Effector memory CD4-positive, alpha-beta T cell (primary cell): ENCODE data around the gene CPLANE2.
"Not testable (repeated sequence)": the region's sequence is repeated elsewhere in the genome, so short reads cannot be mapped to it uniquely, and the experiment has no call there.

ENCODE experiments used
- DNase-seq, 3 donors: peaks; one replicate each; pipeline ENCODE4 v3.0.0-alpha.2; 2020
- H3K27ac ChIP-seq: 2 replicates; pipeline ENCODE4 v1.7.0; 2013; ENCODE audit warnings: mild to moderate bottlenecking, low read length, moderate library complexity; ENCODE audit not compliant: insufficient read depth, poor library complexity, severe bottlenecking
- H3K27me3 ChIP-seq: replicated peaks from 2 replicates; pipeline ENCODE4 v1.7.0; 2013; ENCODE audit warnings: mild to moderate bottlenecking, low read length; ENCODE audit not compliant: insufficient read depth, control insufficient read depth, poor library complexity, severe bottlenecking
- H3K36me3 ChIP-seq: 2 replicates; pipeline ENCODE4 v1.7.0; 2013; ENCODE audit warnings: mild to moderate bottlenecking, low read length, moderate library complexity; ENCODE audit not compliant: control insufficient read depth, insufficient read depth
- H3K4me1 ChIP-seq: 2 replicates; pipeline ENCODE4 v1.7.0; 2013; ENCODE audit warnings: low read length, mild to moderate bottlenecking; ENCODE audit not compliant: control insufficient read depth, insufficient read depth, poor library complexity, severe bottlenecking
- H3K4me3 ChIP-seq: 2 replicates; pipeline ENCODE4 v1.7.0; 2013; ENCODE audit warnings: low read length, low read depth, mild to moderate bottlenecking; ENCODE audit not compliant: insufficient read depth, poor library complexity, severe bottlenecking
- H3K9me3 ChIP-seq: 2 replicates; pipeline ENCODE4 v1.7.0; 2013; ENCODE audit warnings: mild to moderate bottlenecking, low read length, moderate library complexity; ENCODE audit not compliant: control insufficient read depth

CPLANE2 gene

DNA sequence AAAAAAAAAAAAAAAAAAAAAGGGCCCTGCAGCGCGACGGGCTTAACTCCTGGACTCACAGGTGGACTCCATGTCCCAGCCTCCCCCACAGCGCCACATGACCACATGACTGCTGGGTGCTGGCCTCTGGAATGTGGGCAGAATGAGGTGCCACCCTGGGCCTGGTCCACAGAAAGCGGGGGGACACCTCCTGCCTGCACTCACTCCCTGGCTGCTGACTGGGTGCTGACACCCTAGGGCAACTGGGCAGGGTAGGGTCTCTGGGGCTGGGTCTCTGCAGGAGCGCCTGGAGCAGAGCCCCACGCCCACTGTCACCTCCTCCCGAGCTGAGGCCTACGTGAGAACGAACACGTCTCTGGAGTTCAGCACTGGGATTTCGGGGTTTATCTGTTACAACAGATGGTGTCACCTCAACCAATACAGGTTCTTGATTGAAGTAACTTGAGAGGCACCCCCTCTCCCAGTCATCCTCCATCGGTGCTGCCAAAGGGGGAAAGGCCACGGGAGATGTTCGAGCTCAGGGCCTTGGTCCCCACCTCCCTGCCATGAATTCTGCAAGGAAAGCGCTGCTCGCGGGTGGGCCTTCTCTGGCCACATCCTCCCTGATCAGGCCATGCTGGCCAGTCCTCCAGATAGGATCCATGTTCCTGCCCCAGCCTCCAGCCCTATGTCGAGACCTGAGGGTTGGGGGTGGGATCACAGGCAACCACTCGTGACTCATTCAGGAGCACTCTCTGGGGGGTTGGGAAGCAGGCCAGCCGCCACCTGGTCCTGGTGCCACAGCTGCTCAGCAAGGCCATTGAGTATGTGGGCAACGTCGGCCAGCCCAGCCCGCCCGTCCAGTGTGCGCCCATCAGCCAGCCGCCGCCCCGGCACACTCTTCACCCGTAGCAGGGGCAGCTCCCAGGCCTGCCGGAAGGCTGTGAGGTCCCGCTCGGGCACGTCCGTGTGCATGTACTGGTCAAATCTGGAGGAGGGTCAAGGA lies 5.4 kb downstream of the CPLANE2 start:
- no peaks in the 10 kb centered on the region for H3K36me3 ChIP-seq
- no peak for DNase-seq
- no peaks in the 10 kb centered on the region for H3K9me3 ChIP-seq
- no peak overlapping the region for H3K4me3 ChIP-seq
- H3K27ac ChIP-seq = no peak overlapping the region
- peaks cover 14% of the 10 kb centered on the region for H3K27me3 ChIP-seq
- H3K4me1 ChIP-seq = peaks cover 8% of the 10 kb centered on the region

DNA sequence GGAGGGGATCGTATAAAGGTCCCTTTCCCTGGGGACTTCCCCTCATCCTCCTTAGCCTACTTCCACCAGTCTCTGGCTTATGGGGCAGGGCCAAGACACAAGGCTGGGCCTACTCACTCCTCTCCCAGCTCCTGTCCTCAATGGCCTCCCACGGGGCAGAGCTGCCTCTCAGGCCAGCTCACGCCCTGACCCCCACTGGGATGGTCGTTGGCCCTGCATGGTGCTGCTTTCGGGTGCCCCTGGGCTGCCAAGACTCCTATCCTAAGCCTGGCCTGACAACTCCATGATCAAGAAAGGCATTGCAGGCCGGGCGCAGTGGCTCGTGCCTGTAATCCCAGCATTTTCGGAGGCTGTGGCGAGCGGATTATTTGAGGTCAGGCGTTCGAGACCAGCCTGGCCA lies 6.2 kb downstream of the CPLANE2 start:
- H3K9me3 ChIP-seq = no peaks in the 10 kb centered on the region
- no peaks in the 10 kb centered on the region for H3K36me3 ChIP-seq
- H3K4me1 ChIP-seq = no peaks in the 10 kb centered on the region
- H3K27me3 ChIP-seq = peaks cover 14% of the 10 kb centered on the region
- DNase-seq = no peak
- H3K4me3 ChIP-seq = no peak overlapping the region
- no peak overlapping the region for H3K27ac ChIP-seq

DNA sequence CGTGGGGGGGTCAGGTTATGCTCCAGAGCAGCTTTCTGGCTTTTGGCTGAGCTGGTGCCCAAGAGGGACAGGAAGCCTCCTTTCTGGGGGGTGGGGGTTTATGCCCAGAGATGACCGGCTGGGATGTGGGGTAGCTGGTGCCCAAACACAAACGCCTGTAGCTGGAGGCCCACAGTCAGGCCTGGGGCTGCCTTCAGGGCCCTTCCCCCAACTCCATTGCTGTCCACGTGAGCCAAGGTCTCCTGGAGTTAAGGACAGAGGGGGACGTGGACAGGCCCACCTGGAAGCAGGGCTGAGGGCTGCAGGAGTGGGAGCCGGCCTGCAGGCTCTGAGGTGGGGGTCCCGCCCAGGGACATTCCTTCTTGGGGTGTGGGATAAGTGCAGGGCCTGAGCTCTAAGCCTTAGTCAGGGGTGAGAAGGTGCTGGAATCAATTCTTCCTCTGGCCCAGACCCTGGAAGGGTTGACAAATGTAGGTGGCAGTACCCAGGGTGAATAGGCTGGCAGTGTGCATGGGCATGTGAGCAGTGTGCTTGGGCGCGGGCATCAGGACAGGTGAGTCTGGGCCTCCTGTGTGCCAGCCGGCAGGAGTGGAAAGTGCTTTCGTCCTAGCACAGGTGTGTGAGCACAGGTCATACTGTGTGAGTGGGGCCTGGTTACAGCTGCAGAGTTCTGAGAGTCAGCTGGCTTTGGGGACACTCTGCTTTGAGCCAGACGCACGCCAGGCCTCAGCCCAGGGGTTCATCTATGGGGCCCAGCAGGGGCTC lies 6.8 kb downstream of the CPLANE2 start:
- no peaks in the 10 kb centered on the region for H3K36me3 ChIP-seq
- no peak for DNase-seq
- no peaks in the 10 kb centered on the region for H3K9me3 ChIP-seq
- no peak overlapping the region for H3K4me3 ChIP-seq
- H3K27me3 ChIP-seq = peaks cover 14% of the 10 kb centered on the region
- H3K4me1 ChIP-seq = no peaks in the 10 kb centered on the region
- H3K27ac ChIP-seq = no peak overlapping the region

DNA sequence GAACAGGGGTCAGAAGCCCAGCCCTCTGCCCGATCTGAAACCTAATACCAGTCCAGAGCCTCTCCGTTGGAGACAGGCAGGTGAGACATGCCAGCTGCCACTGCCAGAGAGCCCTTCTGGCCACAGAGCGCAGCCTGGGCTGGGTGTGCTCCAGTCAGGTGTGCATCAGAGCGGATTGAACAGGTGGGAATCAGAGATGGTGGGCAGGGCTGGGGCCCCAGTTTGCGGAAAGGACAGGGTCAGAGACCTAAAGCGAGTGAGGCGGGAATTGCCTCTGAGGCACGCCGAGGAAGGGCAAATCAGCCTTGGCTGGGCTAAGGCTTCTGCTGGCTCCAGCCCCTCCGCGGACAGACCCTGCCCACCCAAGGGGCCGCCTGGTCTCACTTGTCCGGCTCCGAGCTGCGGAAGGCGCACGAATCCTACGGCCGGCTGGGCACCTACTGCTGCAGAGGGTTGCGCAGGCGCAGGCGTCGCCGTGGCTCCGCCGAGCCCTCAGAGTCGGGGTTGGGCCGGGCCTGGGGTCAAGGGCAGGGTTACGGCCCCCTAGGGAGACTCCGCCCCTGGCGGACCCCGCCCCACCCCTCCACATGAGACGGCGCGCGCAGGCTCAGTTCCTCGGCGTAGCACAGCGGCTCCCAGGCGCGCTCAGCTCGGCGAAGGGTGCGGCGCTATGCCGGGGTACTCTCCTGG lies 10.3 kb downstream of the CPLANE2 start:
- no peak overlapping the region for H3K4me3 ChIP-seq
- no peaks in the 10 kb centered on the region for H3K4me1 ChIP-seq
- H3K27ac ChIP-seq = no peak overlapping the region
- peaks cover 14% of the 10 kb centered on the region for H3K27me3 ChIP-seq
- DNase-seq = no peak
- no peaks in the 10 kb centered on the region for H3K36me3 ChIP-seq
- no peaks in the 10 kb centered on the region for H3K9me3 ChIP-seq

DNA sequence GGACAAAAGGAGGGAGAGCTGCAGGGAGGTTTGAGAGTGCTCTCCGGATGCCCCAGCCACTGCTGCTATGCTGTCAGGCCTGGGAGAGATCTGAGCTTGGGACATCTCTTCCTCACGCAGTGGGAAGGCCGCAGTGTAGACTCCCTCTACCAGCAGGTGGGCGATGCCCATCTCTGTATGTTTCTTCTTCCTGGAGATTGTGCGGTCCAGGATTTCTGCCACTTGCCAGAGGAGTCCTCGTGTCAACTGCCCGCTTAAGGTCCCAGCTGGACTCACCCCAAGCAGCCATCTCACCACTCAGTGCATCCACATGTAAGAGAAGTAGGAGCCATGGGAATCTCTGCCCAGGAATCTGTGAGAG lies 10.9 kb downstream of the CPLANE2 start:
- Histone ChIP-seq H3K27me3 (peaks cover 14% of the 10 kb centered on the region), H3K36me3 (no peaks in the 10 kb centered on the region), H3K4me1 (no peaks in the 10 kb centered on the region), H3K4me3 (no peak overlapping the region), H3K9me3 (no peaks in the 10 kb centered on the region), H3K27ac (no peak overlapping the region)
- DNase-seq = no peak

DNA sequence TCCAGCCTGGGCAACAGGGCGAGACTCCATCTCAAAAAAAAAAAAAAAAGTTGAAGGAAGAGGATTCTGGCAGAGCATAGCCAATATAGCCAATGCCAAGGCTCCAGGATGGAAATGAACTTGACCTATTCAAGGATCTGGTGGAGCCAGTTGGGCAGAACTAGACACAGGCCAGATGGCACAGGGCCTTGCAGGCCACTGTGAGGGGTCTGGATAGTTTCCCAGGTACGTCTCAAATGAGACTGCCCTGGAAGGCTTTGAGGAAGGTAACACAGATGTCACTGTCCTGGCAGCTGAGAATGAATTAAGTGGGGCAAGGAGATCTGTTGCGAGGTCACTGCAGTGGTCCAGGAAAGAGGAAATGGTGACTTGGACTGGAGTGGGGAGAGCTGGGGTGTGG lies 12.5 kb downstream of the CPLANE2 start:
- Histone ChIP-seq H3K9me3 (no peaks in the 10 kb centered on the region), H3K36me3 (no peaks in the 10 kb centered on the region), H3K27me3 (peaks cover 14% of the 10 kb centered on the region), H3K4me1 (no peaks in the 10 kb centered on the region), H3K4me3 (no peak overlapping the region), H3K27ac (no peak overlapping the region)
- no peak for DNase-seq

DNA sequence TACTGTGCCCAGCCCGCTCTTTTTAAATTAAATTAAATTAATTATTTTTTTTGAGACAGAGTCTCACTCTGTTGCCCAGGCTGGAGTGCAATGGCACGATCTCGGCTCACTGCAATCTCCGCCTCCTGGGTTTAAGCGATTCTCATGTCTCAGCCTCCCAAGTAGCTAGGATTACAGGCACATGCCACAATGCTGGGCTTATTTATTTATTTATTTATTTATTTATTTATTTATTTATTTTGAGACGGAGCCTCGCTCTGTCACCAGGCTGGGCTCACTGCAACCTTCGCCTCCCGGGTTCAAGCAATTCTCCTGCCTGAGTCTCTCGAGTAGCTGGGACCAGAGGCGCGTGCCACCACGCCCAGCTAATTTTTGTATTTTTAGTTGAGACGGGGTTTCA lies 14.3 kb downstream of the CPLANE2 start:
- not testable (repeated sequence) for H3K4me3 ChIP-seq, DNase-seq, H3K27ac ChIP-seq, H3K4me1 ChIP-seq, H3K9me3 ChIP-seq, H3K36me3 ChIP-seq
- H3K27me3 ChIP-seq = peaks cover 11% of the 10 kb centered on the region

DNA sequence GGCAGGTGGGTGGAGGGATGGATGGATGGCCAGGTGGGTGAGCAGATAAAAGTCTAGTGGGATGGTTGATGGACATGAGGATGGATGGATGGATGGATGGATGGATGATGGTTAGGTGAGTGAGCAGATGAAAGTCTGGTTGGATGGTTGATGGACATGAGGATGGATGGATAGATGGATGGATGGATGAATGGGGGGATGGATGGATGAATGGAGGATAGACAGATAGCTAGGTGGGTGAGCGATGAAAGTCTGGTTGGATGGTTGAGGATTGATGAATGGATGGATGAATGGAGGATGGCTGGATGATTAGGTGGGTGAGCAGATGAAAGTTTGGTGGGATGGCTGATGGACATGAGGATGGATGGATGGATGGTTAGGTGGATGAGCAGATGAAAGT lies 15.5 kb downstream of the CPLANE2 start:
- Histone ChIP-seq H3K4me3 (no peak overlapping the region), H3K9me3 (no peaks in the 10 kb centered on the region), H3K4me1 (peaks cover 7% of the 10 kb centered on the region), H3K27ac (no peak overlapping the region), H3K36me3 (no peaks in the 10 kb centered on the region), H3K27me3 (no peaks in the 10 kb centered on the region)
- DNase-seq = no peak

DNA sequence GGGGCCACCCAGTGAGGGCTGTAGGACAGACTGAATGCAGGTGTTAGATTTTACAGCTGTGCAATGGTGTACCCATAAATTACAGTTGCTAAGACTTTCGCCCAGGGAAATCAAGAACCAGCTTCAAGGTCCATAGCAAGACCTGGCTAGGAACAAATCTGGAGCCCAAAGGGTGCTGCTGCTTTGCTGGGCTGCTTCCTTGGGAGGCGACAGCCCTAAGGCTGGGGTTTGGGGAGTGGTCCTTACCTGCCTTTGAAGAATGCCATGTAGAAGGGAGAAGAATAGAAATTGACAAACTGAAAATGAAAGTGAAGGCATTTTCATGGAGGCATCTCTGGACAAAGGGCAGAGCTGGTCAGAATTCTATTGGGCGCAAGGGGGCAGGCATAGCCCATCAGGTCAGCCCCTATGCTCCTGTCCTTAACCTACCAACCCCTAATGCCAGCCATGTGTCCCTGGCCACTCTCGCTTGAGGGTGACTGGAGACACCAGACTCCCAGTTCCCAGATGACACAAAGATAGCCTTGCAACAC lies 16.9 kb downstream of the CPLANE2 start:
- H3K36me3 ChIP-seq = no peaks in the 10 kb centered on the region
- peaks cover 15% of the 10 kb centered on the region for H3K4me1 ChIP-seq
- no peak overlapping the region for H3K4me3 ChIP-seq
- no peak for DNase-seq
- no peaks in the 10 kb centered on the region for H3K9me3 ChIP-seq
- H3K27me3 ChIP-seq = no peaks in the 10 kb centered on the region
- no peak overlapping the region for H3K27ac ChIP-seq
